Endothelial cell of umbilical vein (primary cell): ENCODE results near the gene MICA. TPM values are rescaled to one million over a fixed set of nuclear protein-coding genes. Genes with fewer than 3 reads are reported as not detected.

Source experiments
- BruUV-seq: library from RNA; stranded (reverse); fragments of 400-500 nt; replicated peaks from 2 replicates; lab custom pipeline; 2021; lab: Mats Ljungman, UMichigan
- CTCF ChIA-PET: fragments of 300-600, 350-600 bp; sonication (Branson Sonifier 250); formaldehyde crosslinking; loops from one replicate; lab custom pipeline; 2021; ENCODE audit warnings: antibody characterized with exemption, inconsistent platforms; lab: Charles Lee
- POLR2A ChIA-PET: fragments of 300-600, 350-600 bp; sonication (Branson Sonifier 250); formaldehyde crosslinking; loops from one replicate; lab custom pipeline; 2021; ENCODE audit warnings: antibody characterized with exemption, inconsistent platforms; lab: Charles Lee
- DNase-seq: peaks from one replicate; pipeline ENCODE4 v3.0.0-alpha.2; 2011; ENCODE audit warnings: low read depth, low spot score
- FAIRE-seq: peaks from 2 replicates; lab custom pipeline; 2011; peaks lifted over from hg19 to GRCh38; lab: Jason Lieb, UNC
- H2AFZ ChIP-seq: 2 replicates; pipeline ENCODE4 v1.6.0; 2012; ENCODE audit warnings: low read depth, low read length, control low read depth, inconsistent platforms
- H3K27ac ChIP-seq: 2 replicates; pipeline ENCODE4 v1.5.1; 2011; ENCODE audit warnings: low read depth, mild to moderate bottlenecking, control low read depth, low read length, moderate library complexity; ENCODE audit not compliant: insufficient read depth
- H3K27me3 ChIP-seq, 2 experiments: 2 replicates each; pipeline versions ENCODE4 v1.6.0 to v1.6.1; 2011; ENCODE audit warnings: low read length in 2 of 2, mixed read lengths in 1 of 2; ENCODE audit not compliant: control insufficient read depth in 2 of 2, insufficient read depth in 2 of 2
- H3K36me3 ChIP-seq, 2 experiments: 2 replicates in 1 of 2; 3 replicates in 1 of 2; pipeline ENCODE4 v1.5.1; 2011; ENCODE audit warnings: low read length in 2 of 2, mild to moderate bottlenecking in 1 of 2, moderate library complexity in 1 of 2; ENCODE audit not compliant: control insufficient read depth in 2 of 2, insufficient read depth in 2 of 2; ENCODE audit errors: extremely low read depth in 1 of 2
- H3K4me1 ChIP-seq: 3 replicates; pipeline ENCODE4 v1.5.1; 2011; ENCODE audit warnings: mild to moderate bottlenecking, low read length; ENCODE audit not compliant: control insufficient read depth, insufficient read depth; ENCODE audit errors: extremely low read depth
- H3K4me2 ChIP-seq: 2 replicates; pipeline ENCODE4 v1.6.1; 2011; ENCODE audit warnings: low read length, control low read depth, mixed read lengths; ENCODE audit not compliant: insufficient read depth
- H3K4me3 ChIP-seq, 3 experiments: fragments of 200-600 bp in 1 of 3; sonication (generic), shearing (Covaris generic) in 1 of 3; replicated peaks in 1 of 3; 2 replicates each; pipeline ENCODE4 v1.5.1; 2011 to 2016; ENCODE audit warnings: control low read depth in 3 of 3, low read length in 3 of 3, mild to moderate bottlenecking in 2 of 3, inconsistent platforms in 1 of 3, low read depth in 1 of 3, moderate library complexity in 1 of 3; ENCODE audit not compliant: insufficient read depth in 1 of 3
- H3K79me2 ChIP-seq: 2 replicates; pipeline ENCODE4 v1.6.0; 2012; ENCODE audit warnings: low read length, inconsistent platforms; ENCODE audit not compliant: control insufficient read depth, insufficient read depth
- H3K9ac ChIP-seq: replicated peaks from 2 replicates; pipeline ENCODE3; 2011; ENCODE audit warnings: low read length, control low read depth; ENCODE audit not compliant: insufficient read depth; ENCODE audit errors: extremely low read depth
- H3K9me1 ChIP-seq: replicated peaks from 3 replicates; pipeline ENCODE4 v1.6.0; 2011; ENCODE audit warnings: mild to moderate bottlenecking, low read length; ENCODE audit not compliant: control insufficient read depth, insufficient read depth; ENCODE audit errors: extremely low read depth
- H3K9me3 ChIP-seq: replicated peaks from 2 replicates; pipeline ENCODE4 v1.5.1; 2012; ENCODE audit warnings: low read length, inconsistent platforms; ENCODE audit not compliant: control insufficient read depth, insufficient read depth
- H4K20me1 ChIP-seq: replicated peaks from 2 replicates; pipeline ENCODE3; 2011; ENCODE audit warnings: mild to moderate bottlenecking, low read length; ENCODE audit not compliant: control insufficient read depth, insufficient read depth; ENCODE audit errors: extremely low read depth
- EZH2 ChIP-seq: IDR thresholded peaks from 2 replicates; pipeline ENCODE4 v1.6.1; 2012; ENCODE audit warnings: borderline replicate concordance, low read depth, mild to moderate bottlenecking, moderate library complexity, low read length, inconsistent platforms; ENCODE audit not compliant: severe bottlenecking
- FOS ChIP-seq: IDR thresholded peaks from 2 replicates; pipeline ENCODE4 v1.6.1; 2011; ENCODE audit warnings: mild to moderate bottlenecking, low read length, moderate library complexity, borderline replicate concordance; ENCODE audit not compliant: insufficient read depth
- GATA2 ChIP-seq: IDR thresholded peaks from 2 replicates; pipeline ENCODE4 v1.7.0; 2011; ENCODE audit warnings: low read depth, mild to moderate bottlenecking, moderate library complexity, mixed read lengths, low read length; ENCODE audit not compliant: insufficient read length, insufficient read depth
- JUN ChIP-seq: IDR thresholded peaks from 2 replicates; pipeline ENCODE4 v1.6.1; 2011; ENCODE audit warnings: borderline replicate concordance, low read depth; ENCODE audit not compliant: insufficient read length, insufficient read depth
- MYC ChIP-seq: IDR thresholded peaks from one replicate; pipeline ENCODE4 v1.6.1; 2011; ENCODE audit warnings: mild to moderate bottlenecking, low read depth, low read length
- POLR2A ChIP-seq: IDR thresholded peaks from 2 replicates; pipeline ENCODE4 v1.6.1; 2012; ENCODE audit warnings: low read depth, mild to moderate bottlenecking, control low read depth, low read length
- POLR2AphosphoS5 ChIP-seq: IDR thresholded peaks from 2 replicates; pipeline ENCODE4 v1.6.1; 2012; ENCODE audit warnings: low read depth, mild to moderate bottlenecking, control low read depth, low read length, moderate library complexity; ENCODE audit not compliant: insufficient read depth
- dilution Hi-C: fragments of 300-500 bp; cut with MboI; formaldehyde crosslinking; loops from one replicate; pipeline ENCODE4 v1.15.0; 2019; ENCODE audit warnings: low sequenced_read_pairs; ENCODE audit not compliant: extremely low pct_ligation_motif_present
- intact Hi-C: fragments of 100-400 bp; cut with micrococcal nuclease; formaldehyde crosslinking; loops from one replicate; pipeline ENCODE4 v1.10.0; 2022
- polyA plus RNA-seq, 4 experiments: library from polyadenylated mRNA; depleted of rRNA in 3 of 4; stranded (reverse) in 3 of 4; unstranded in 1 of 4; fragments of >200 nt; gene quantifications; 2 replicates each; pipeline versions ENCODE4 v1.2.1 to v1.2.3, GENCODE V29; 2011 to 2012; ENCODE audit warnings: missing spikeins in 1 of 4
- total RNA-seq: library from RNA; stranded (reverse); gene quantifications from 2 replicates; pipeline ENCODE4 v1.2.3, GENCODE V29; 2021
- TF ChIP-seq, protein P1 (sequence below), 2 donors: IDR thresholded peaks; 1 replicate in 1 of 2; 2 replicates in 1 of 2; pipeline ENCODE4 v1.5.1; 2011; ENCODE audit warnings: low read length in 2 of 2, mild to moderate bottlenecking in 2 of 2, moderate library complexity in 2 of 2, control low read depth in 1 of 2, inconsistent platforms in 1 of 2, low read depth in 1 of 2; ENCODE audit not compliant: insufficient read depth in 1 of 2; ENCODE audit errors: extremely low read depth in 1 of 2
- TF ChIP-seq, protein P2 (sequence below): IDR thresholded peaks from 2 replicates; pipeline ENCODE4 v1.6.1; 2011; ENCODE audit not compliant: insufficient read depth, insufficient read length

Gene MICA
- total and polyA plus RNA-seq, 2 donors (not counting 3 experiments of a cell fraction or from before 2014, with no cell fraction given) = 42.5 to 99.3 TPM

DNA sequence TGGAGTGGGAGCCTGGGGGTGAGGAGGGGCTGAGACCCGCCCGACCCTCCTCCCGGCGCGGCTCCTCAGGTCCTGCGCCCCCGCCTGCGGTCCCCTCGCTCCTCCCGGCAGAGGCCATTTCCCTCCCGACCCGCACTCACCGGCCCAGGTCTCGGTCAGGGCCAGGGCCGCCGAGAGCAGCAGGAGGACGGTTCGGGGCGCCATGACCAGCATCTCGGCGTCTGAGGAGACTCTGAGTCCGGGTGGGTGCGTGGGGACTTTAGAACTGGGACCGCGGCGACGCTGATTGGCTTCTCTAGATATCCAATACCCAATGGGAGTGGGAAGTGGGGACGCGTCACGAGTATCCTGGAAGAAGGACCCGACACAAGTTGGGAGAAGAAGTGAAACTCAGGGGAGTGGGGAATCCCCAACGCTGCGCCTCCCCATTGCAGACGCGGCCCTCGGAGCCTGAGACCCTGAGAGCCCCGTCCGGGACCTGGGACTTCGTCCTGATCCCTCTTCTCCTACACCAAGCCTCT is 46.4 kb upstream of the MICA start, which contains the start of gene HLA-B:
TSS of gene HLA-B (minus strand) at position 234 of the 521 bp plus-strand sequence. CDS start at position 213, 21 bp downstream.
- POLR2A ChIA-PET = no interaction called here
- TF ChIP-seq EZH2 = no peak
- no peak for TF ChIP-seq POLR2AphosphoS5
- TF ChIP-seq JUN = no peak
- TF ChIP-seq, protein P1, sequence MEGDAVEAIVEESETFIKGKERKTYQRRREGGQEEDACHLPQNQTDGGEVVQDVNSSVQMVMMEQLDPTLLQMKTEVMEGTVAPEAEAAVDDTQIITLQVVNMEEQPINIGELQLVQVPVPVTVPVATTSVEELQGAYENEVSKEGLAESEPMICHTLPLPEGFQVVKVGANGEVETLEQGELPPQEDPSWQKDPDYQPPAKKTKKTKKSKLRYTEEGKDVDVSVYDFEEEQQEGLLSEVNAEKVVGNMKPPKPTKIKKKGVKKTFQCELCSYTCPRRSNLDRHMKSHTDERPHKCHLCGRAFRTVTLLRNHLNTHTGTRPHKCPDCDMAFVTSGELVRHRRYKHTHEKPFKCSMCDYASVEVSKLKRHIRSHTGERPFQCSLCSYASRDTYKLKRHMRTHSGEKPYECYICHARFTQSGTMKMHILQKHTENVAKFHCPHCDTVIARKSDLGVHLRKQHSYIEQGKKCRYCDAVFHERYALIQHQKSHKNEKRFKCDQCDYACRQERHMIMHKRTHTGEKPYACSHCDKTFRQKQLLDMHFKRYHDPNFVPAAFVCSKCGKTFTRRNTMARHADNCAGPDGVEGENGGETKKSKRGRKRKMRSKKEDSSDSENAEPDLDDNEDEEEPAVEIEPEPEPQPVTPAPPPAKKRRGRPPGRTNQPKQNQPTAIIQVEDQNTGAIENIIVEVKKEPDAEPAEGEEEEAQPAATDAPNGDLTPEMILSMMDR (IDR thresholded peaks at IDR 0.05; ENCODE audit: extremely low read depth in 1 of 2, insufficient read depth in 1 of 2, low read depth in 1 of 2, low read length in 2 of 2) = no peak
- no peak for TF ChIP-seq GATA2
- TF ChIP-seq POLR2A = no peak
- TF ChIP-seq, protein P2, sequence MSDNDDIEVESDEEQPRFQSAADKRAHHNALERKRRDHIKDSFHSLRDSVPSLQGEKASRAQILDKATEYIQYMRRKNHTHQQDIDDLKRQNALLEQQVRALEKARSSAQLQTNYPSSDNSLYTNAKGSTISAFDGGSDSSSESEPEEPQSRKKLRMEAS = no peak
- no peak for TF ChIP-seq FOS
- TF ChIP-seq MYC = no peak
- FAIRE-seq = peak; percentile 94
- Histone ChIP-seq H3K79me2 (no peaks in the 10 kb centered on the region), H3K4me1 (peaks cover 2% of the 10 kb centered on the region), H3K4me2 (peak within 1 kb of the TSS; percentile 42), H3K36me3 (peaks cover 0 to 2% of the 10 kb centered on the region in 2 experiments), H3K4me3 (peak within 1 kb of the TSS; percentile 47 to 81 (median 63)), H3K27me3 (peaks cover 29 to 37% of the 10 kb centered on the region in 2 experiments), H2AFZ (peak within 1 kb of the TSS; percentile 94), H3K9ac (peak within 1 kb of the TSS; percentile 47), H3K9me1 (no peaks in the 10 kb centered on the region), H3K27ac (no peak within 1 kb of the TSS), H4K20me1 (no peaks in the 10 kb centered on the region), H3K9me3 (no peaks in the 10 kb centered on the region)
- DNase-seq = peak; percentile 89
- CTCF ChIA-PET = interaction anchor here (1.0 kb wide), 1 partner anchor 10 kb away, joined by 17 read pairs; no protein-coding TSS in a partner anchor
- BruUV-seq = no TSS peak
- intact Hi-C loops = no loop called here
- dilution Hi-C loops = no loop called here
